Measurements from ENCODE around the gene KIAA1614.

DNA sequence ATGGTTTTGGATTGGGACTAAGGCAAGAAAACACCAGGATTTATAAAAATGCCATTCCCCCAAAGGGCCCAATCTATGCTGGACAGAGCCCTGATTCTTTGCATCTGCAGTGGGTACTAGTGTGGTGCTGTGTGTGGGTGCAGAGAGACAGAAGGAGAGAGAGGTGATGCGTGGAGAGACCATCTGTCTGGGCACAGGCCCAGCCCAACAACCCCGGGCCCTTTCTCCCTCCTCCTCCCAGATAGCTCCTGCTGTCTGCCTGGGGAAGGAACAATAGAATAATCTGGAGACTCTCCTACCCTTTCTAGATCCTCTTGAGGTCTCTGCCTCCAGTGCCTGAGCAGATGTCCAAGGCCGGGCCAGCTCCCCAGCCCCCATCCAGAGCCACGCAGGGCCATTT lies 15.1 kb downstream of the KIAA1614 start:
- no peak for TF ChIP-seq POLR2A (IDR thresholded peaks at IDR 0.05)
- TF ChIP-seq, protein P1, sequence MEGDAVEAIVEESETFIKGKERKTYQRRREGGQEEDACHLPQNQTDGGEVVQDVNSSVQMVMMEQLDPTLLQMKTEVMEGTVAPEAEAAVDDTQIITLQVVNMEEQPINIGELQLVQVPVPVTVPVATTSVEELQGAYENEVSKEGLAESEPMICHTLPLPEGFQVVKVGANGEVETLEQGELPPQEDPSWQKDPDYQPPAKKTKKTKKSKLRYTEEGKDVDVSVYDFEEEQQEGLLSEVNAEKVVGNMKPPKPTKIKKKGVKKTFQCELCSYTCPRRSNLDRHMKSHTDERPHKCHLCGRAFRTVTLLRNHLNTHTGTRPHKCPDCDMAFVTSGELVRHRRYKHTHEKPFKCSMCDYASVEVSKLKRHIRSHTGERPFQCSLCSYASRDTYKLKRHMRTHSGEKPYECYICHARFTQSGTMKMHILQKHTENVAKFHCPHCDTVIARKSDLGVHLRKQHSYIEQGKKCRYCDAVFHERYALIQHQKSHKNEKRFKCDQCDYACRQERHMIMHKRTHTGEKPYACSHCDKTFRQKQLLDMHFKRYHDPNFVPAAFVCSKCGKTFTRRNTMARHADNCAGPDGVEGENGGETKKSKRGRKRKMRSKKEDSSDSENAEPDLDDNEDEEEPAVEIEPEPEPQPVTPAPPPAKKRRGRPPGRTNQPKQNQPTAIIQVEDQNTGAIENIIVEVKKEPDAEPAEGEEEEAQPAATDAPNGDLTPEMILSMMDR (IDR thresholded peaks at IDR 0.05), result no peak
- no peak for TF ChIP-seq POLR2AphosphoS5 (IDR thresholded peaks at IDR 0.05)

All from breast epithelium (tissue), 3 donors.